H9 (cell line): Measurements from ENCODE around the gene RFX8. TPM values are rescaled to one million over a fixed set of nuclear protein-coding genes. Genes with fewer than 3 reads are reported as not detected.
A peak's percentile ranks its signal among the peaks of the same experiment; 100 is the strongest.

Experiments
- DNase-seq: peaks from one replicate; pipeline ENCODE4 v3.0.0-alpha.2; 2017
- H2AFZ ChIP-seq: one replicate; pipeline ENCODE4 v1.6.1; 2013; ENCODE audit warnings: mild to moderate bottlenecking, low read length, control low read depth, moderate library complexity
- H2AK5ac ChIP-seq: 2 replicates; pipeline ENCODE4 v1.6.1; 2013; ENCODE audit warnings: low read length, control low read depth, mixed read lengths; ENCODE audit not compliant: insufficient read length
- H2BK120ac ChIP-seq: one replicate; pipeline ENCODE4 v1.6.1; 2013; ENCODE audit warnings: low read depth, mild to moderate bottlenecking, low read length, control low read depth, inconsistent platforms; ENCODE audit not compliant: poor library complexity, severe bottlenecking
- H2BK12ac ChIP-seq: 2 replicates; pipeline ENCODE4 v1.6.1; 2013; ENCODE audit warnings: low read length, control low read depth, mixed read lengths, low read depth; ENCODE audit not compliant: insufficient read length
- H2BK15ac ChIP-seq: 2 replicates; pipeline ENCODE4 v1.6.1; 2013; ENCODE audit warnings: low read depth, low read length, control low read depth
- H2BK20ac ChIP-seq: one replicate; pipeline ENCODE4 v1.6.1; 2013; ENCODE audit warnings: low read depth, mild to moderate bottlenecking, low read length, control low read depth, inconsistent platforms; ENCODE audit not compliant: poor library complexity, severe bottlenecking
- H2BK5ac ChIP-seq: 2 replicates; pipeline ENCODE4 v1.6.1; 2013; ENCODE audit warnings: low read length, control low read depth, mixed read lengths; ENCODE audit not compliant: insufficient read length
- H3K14ac ChIP-seq: 2 replicates; pipeline ENCODE4 v1.6.1; 2013; ENCODE audit warnings: low read length, control low read depth; ENCODE audit not compliant: insufficient read depth
- H3K18ac ChIP-seq: 2 replicates; pipeline ENCODE4 v1.6.1; 2013; ENCODE audit warnings: low read depth, mild to moderate bottlenecking, mixed read lengths, low read length, control low read depth; ENCODE audit not compliant: insufficient read length
- H3K23ac ChIP-seq: 2 replicates; pipeline ENCODE4 v1.6.1; 2013; ENCODE audit warnings: low read length, control low read depth, mixed read lengths, low read depth; ENCODE audit not compliant: insufficient read length
- H3K23me2 ChIP-seq: 2 replicates; pipeline ENCODE4 v1.6.1; 2013; ENCODE audit warnings: low read depth, mild to moderate bottlenecking, mixed read lengths, low read length, control low read depth; ENCODE audit not compliant: insufficient read length, poor library complexity, severe bottlenecking
- H3K27ac ChIP-seq: 2 replicates; pipeline ENCODE4 v1.5.1; 2013; ENCODE audit warnings: low read length, control low read depth, mixed read lengths, low read depth; ENCODE audit not compliant: insufficient read length
- H3K27me3 ChIP-seq: 2 replicates; pipeline ENCODE4 v1.6.1; 2013; ENCODE audit warnings: low read length, control low read depth, inconsistent platforms; ENCODE audit not compliant: insufficient read depth
- H3K4ac ChIP-seq: 2 replicates; pipeline ENCODE4 v1.6.1; 2013; ENCODE audit warnings: low read depth, mild to moderate bottlenecking, control low read depth, inconsistent platforms, low read length, moderate library complexity
- H3K4me1 ChIP-seq: 2 replicates; pipeline ENCODE4 v1.6.1; 2013; ENCODE audit warnings: low read length, control low read depth, inconsistent platforms; ENCODE audit not compliant: insufficient read depth
- H3K4me2 ChIP-seq: 2 replicates; pipeline ENCODE4 v1.6.1; 2013; ENCODE audit warnings: low read length, control low read depth, mixed read lengths; ENCODE audit not compliant: insufficient read length, insufficient read depth
- H3K56ac ChIP-seq: 2 replicates; pipeline ENCODE4 v1.6.1; 2013; ENCODE audit warnings: low read depth, mild to moderate bottlenecking, mixed read lengths, low read length, control low read depth; ENCODE audit not compliant: insufficient read length
- H3K79me1 ChIP-seq: 2 replicates; pipeline ENCODE4 v1.6.1; 2013; ENCODE audit warnings: low read depth, mild to moderate bottlenecking, moderate library complexity, low read length, control low read depth, inconsistent platforms; ENCODE audit not compliant: insufficient read depth, poor library complexity, severe bottlenecking
- H3K79me2 ChIP-seq: 2 replicates; pipeline ENCODE4 v1.6.1; 2013; ENCODE audit warnings: low read length, control low read depth, inconsistent platforms; ENCODE audit not compliant: insufficient read depth
- H3K9ac ChIP-seq: 2 replicates; pipeline ENCODE4 v1.6.1; 2013; ENCODE audit warnings: low read length, control low read depth, mixed read lengths; ENCODE audit not compliant: insufficient read length; ENCODE audit errors: extremely low read depth
- H3K9me3 ChIP-seq: one replicate; pipeline ENCODE4 v1.6.1; 2013; ENCODE audit warnings: low read depth, low read length, inconsistent platforms; ENCODE audit not compliant: control insufficient read depth
- H3T11ph ChIP-seq: one replicate; pipeline ENCODE4 v1.6.1; 2013; ENCODE audit warnings: mild to moderate bottlenecking, low read length, control low read depth, inconsistent platforms
- H4K20me1 ChIP-seq: one replicate; pipeline ENCODE4 v1.6.1; 2013; ENCODE audit not compliant: control insufficient read depth, insufficient read length, insufficient read depth
- H4K5ac ChIP-seq: 2 replicates; pipeline ENCODE4 v1.6.1; 2013; ENCODE audit warnings: low read depth, mild to moderate bottlenecking, mixed read lengths, low read length, control low read depth; ENCODE audit not compliant: insufficient read length
- H4K8ac ChIP-seq: replicated peaks from 2 replicates; pipeline ENCODE4 v1.6.1; 2013; ENCODE audit warnings: low read length, control low read depth, mixed read lengths, low read depth; ENCODE audit not compliant: insufficient read length
- H4K91ac ChIP-seq: 2 replicates; pipeline ENCODE4 v1.6.1; 2013; ENCODE audit warnings: low read depth, mild to moderate bottlenecking, moderate library complexity, mixed read lengths, low read length, control low read depth; ENCODE audit not compliant: insufficient read length
- H3K27ac Mint-ChIP-seq, 3 experiments: 2 replicates in 2 of 3; 3 replicates in 1 of 3; pipeline ENCODE4 v1.8.0; 2020 to 2021; ENCODE audit warnings: mixed read lengths in 3 of 3, mild to moderate bottlenecking in 1 of 3, moderate library complexity in 1 of 3
- H3K27me3 Mint-ChIP-seq: 2 replicates; pipeline ENCODE4 v1.8.0; 2021; ENCODE audit warnings: low read depth, mild to moderate bottlenecking, moderate library complexity, mixed read lengths
- H3K36me3 Mint-ChIP-seq, 3 experiments: 2 replicates in 2 of 3; 3 replicates in 1 of 3; pipeline ENCODE4 v1.8.0; 2020 to 2021; ENCODE audit warnings: low read depth in 3 of 3, mixed read lengths in 3 of 3; ENCODE audit not compliant: insufficient read depth in 1 of 3
- H3K4me1 Mint-ChIP-seq, 2 experiments: 2 replicates each; pipeline ENCODE4 v1.8.0; 2020; ENCODE audit warnings: mixed read lengths in 2 of 2
- H3K4me3 Mint-ChIP-seq, 2 experiments: 2 replicates in 1 of 2; 3 replicates in 1 of 2; pipeline ENCODE4 v1.8.0; 2020 to 2021; ENCODE audit warnings: mild to moderate bottlenecking in 2 of 2, mixed read lengths in 2 of 2, moderate library complexity in 1 of 2
- H3K9me3 Mint-ChIP-seq, 2 experiments: 2 replicates in 1 of 2; 3 replicates in 1 of 2; pipeline ENCODE4 v1.8.0; 2020; ENCODE audit warnings: mild to moderate bottlenecking in 2 of 2, mixed read lengths in 2 of 2, moderate library complexity in 1 of 2
- WGBS: extraction: QIAGEN DNeasy Blood & Tissue Kit; methylation state at CpG from one replicate; pipeline ENCODE4 v1.1.7; 2013; ENCODE audit warnings: missing lambda C conversion rate, low lambda C conversion rate, mixed read lengths; ENCODE audit not compliant: insufficient read length; ENCODE audit errors: extremely low coverage; 5-methylcytosine and 5-hydroxymethylcytosine counted together
- total RNA-seq: library from RNA; stranded (reverse); gene quantifications from 2 replicates; pipeline ENCODE4 v1.2.1, GENCODE V29; 2021
- TF ChIP-seq, protein P1 (sequence below): fragments of 200-600 bp; sonication (generic); conservative IDR thresholded peaks from 3 replicates; pipeline ENCODE4 v1.8.0; 2021; ENCODE audit warnings: antibody characterized with exemption, mild to moderate bottlenecking

Gene RFX8
- total RNA-seq, 1 experiment from 2014 or later: 0.22 TPM

DNA sequence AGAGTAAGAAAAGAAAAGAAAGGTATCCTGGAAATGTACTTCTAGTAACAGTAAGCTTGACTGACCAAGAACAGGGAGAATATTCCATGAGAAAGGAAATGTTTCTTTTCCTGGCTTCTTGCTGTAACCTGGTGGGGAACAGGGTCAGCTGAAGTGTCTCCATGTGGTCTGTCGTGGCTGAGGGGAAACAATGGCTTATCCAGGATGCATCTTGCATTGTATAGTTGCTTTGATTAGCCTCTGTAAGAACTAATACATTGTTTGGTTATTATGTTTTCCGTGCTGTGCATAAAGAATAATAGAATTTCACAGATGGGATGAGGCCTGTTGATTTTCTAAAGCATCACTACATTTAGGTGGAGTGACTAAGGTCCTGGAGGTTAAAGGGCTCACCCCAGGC, 92.5 kb downstream of the RFX8 start:
- Histone ChIP-seq H4K20me1 (no peaks in the 10 kb centered on the region), H4K5ac (no peak overlapping the region), H3T11ph (no peak overlapping the region), H2AK5ac (no peak overlapping the region), H4K8ac (no peak overlapping the region), H3K9ac (no peak overlapping the region), H4K91ac (no peak overlapping the region), H3K4me1 (no peaks in the 10 kb centered on the region), H2BK5ac (no peak overlapping the region), H2AFZ (no peak overlapping the region), H3K79me2 (no peaks in the 10 kb centered on the region), H3K18ac (no peak overlapping the region), H2BK12ac (no peak overlapping the region), H3K23me2 (peaks cover 5% of the 10 kb centered on the region), H3K23ac (no peak overlapping the region), H2BK120ac (no peak overlapping the region), H3K27me3 (peaks cover 8% of the 10 kb centered on the region; the same call in 1 of the 2 replicates), H3K56ac (no peak overlapping the region), H3K9me3 (no peaks in the 10 kb centered on the region), H3K4me2 (no peak overlapping the region), H3K27ac (no peak overlapping the region), H2BK15ac (no peak overlapping the region), H3K4ac (no peak overlapping the region), H2BK20ac (no peak overlapping the region), H3K79me1 (no peaks in the 10 kb centered on the region), H3K14ac (no peak overlapping the region)
- Mint-ChIP-seq H3K36me3 (no peaks in the 10 kb centered on the region; a peak in 1 of 7 replicates), H3K4me3 (peak overlapping the region in 1 of 2 experiments; percentile 43; a peak in 1 of 5 replicates), H3K27ac (no peak overlapping the region; a peak in 1 of 7 replicates), H3K9me3 (no peaks in the 10 kb centered on the region), H3K4me1 (peaks cover 21 to 24% of the 10 kb centered on the region in 2 experiments), H3K27me3 (peaks cover 38% of the 10 kb centered on the region)
- WGBS: no CpG with 5 or more reads among the region's 2 CpGs
- TF ChIP-seq, protein P1, sequence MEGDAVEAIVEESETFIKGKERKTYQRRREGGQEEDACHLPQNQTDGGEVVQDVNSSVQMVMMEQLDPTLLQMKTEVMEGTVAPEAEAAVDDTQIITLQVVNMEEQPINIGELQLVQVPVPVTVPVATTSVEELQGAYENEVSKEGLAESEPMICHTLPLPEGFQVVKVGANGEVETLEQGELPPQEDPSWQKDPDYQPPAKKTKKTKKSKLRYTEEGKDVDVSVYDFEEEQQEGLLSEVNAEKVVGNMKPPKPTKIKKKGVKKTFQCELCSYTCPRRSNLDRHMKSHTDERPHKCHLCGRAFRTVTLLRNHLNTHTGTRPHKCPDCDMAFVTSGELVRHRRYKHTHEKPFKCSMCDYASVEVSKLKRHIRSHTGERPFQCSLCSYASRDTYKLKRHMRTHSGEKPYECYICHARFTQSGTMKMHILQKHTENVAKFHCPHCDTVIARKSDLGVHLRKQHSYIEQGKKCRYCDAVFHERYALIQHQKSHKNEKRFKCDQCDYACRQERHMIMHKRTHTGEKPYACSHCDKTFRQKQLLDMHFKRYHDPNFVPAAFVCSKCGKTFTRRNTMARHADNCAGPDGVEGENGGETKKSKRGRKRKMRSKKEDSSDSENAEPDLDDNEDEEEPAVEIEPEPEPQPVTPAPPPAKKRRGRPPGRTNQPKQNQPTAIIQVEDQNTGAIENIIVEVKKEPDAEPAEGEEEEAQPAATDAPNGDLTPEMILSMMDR: no peak
- no peak for DNase-seq
